Kidney capillary endothelial cell (primary cell): ENCODE measurements around the gene ELFN2.
A peak's percentile ranks its signal among the peaks of the same experiment; 100 is the strongest.
"Not testable (repeated sequence)": the region's sequence is repeated elsewhere in the genome, so short reads cannot be mapped to it uniquely, and the experiment has no call there.

ENCODE experiments used
- DNase-seq: peaks from one replicate; pipeline ENCODE4 v3.0.0-alpha.2; 2018; ENCODE audit warnings: low spot score

The ELFN2 gene, protein sequence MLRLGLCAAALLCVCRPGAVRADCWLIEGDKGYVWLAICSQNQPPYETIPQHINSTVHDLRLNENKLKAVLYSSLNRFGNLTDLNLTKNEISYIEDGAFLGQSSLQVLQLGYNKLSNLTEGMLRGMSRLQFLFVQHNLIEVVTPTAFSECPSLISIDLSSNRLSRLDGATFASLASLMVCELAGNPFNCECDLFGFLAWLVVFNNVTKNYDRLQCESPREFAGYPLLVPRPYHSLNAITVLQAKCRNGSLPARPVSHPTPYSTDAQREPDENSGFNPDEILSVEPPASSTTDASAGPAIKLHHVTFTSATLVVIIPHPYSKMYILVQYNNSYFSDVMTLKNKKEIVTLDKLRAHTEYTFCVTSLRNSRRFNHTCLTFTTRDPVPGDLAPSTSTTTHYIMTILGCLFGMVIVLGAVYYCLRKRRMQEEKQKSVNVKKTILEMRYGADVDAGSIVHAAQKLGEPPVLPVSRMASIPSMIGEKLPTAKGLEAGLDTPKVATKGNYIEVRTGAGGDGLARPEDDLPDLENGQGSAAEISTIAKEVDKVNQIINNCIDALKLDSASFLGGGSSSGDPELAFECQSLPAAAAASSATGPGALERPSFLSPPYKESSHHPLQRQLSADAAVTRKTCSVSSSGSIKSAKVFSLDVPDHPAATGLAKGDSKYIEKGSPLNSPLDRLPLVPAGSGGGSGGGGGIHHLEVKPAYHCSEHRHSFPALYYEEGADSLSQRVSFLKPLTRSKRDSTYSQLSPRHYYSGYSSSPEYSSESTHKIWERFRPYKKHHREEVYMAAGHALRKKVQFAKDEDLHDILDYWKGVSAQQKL

DNA sequence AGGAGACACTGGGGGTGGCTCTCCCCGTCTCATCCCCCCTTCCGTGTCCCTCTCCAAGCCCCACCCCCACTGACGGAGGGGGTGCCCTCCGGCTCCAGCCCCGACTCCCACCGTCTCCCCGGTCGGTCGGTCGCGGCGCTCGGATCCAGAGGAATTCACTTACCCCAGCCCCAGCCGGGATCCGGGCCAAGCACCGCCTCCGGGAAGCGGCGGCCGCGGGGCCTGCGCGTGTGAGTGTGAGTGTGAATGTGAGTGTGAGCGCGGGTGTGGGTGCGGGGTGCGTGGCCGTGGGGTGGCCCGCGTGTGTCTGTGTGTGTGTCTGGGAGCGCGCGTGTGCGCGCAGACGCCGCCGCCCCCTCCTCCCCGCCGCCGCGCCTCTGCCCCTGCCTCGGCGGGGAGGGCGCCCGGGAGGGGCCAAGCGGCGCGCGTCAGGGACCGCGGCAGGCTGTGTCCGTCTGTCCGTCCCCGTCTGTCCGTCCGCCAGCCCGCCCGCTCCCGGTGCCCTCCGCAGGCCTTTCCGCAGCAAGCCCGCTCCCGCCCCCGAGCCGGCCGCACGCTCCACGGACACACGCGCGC lies at the start of gene ELFN2:
ELFN2 (minus strand) TSS at position 345 of the 576 bp plus-strand sequence. CDS start 51,945 bp downstream, outside the sequence.
- no peak for DNase-seq

DNA sequence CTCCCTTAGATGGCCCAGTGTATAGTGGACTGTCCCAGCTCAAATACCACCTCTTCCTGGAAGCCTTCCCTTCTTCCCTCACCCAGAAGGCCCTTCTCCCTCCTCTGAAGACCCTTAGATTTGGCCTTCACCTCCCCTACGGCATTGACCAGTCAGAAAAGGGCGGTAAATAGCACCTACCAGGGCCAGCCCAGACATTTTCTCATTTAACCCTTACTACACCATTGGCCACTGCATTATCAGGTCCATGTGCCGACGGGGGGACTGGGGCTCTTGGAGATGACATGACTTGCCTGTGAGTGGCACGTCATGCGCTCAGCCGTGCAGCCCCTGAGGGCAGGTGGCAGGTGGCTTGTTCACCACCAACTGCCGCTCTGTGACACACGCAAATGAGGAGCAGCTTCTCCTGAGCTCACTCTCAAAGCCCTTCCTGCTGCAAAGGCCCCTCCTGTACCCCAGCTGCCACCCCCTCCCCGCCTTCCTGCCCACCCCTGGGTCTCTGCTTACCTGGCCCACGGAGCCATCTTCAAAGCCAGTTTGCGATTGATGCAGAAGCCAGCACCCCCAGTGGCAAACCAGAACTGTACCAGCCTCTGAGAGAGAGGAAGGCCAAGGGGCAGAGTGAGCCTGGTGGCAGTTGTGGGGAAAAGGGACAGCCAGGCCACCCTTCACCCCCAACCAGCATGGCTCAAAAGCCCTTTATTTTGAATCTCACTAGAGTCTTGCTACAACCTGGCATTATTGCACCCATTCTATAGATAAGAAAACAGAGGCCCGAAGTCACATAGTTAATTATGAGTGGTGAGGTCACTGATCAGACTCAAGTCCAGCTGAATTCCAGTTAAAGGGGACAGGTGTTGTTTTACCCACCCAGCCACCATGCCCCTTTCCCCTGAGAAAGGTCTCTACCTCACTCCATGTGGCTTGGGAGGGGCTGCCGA lies 49.4 kb upstream of the ELFN2 start:
- DNase-seq, result no peak

DNA sequence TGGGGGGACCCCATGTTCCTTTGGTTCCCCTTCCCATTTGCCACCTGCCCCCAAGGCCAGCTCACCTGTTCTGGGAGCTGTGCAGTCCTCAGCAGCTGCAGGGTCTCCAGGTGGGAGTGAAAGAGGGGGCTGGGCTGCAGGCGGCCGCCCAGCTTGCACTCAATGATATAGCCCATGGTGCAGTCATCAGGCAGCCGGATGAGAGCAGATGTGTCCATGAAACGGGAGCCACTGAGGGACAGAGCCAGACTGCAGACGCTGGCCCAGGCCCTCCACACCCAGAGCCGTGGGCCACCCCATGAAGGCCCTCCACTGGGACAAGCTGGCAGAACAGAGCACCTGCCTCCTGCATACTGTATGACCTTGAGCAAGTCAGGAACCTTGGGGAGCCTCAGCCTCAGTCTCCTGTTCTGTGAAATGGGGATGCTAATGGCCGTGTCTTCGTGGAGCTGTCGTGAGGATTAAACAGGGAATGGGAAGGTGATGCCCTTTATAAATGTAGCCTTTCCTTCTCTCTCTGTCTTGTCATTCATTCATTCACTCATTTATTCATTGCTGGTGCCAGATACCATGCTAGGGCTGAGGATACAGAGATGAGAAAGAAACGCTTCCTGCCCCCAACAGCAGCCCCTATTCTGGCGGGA lies 47.3 kb upstream of the ELFN2 start:
- DNase-seq, result no peak

DNA sequence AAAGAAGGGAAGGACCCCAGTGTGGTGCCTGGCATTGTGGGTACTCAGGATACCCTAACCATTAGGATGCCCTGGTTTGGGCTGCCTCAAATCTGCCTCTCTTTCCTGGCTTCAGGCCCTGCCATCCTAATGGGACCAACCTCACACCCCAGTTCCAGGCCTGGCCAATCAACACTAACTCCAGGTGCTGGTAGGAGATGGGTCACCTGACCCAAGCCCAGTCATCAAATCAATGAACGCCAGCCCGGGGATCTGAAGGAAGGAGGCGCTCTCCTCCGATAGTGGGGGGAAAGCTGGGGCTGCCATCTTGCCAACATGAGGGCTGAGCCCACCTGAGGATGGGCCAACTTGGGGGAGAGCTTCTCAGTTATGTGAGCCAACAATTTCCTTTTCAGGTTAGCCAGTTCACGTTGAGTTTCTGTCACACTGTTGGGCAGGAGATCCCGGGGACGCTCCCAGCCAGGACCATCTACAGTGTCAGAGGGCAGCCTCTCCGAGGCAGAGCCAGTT lies 46.2 kb upstream of the ELFN2 start:
- no peak for DNase-seq

DNA sequence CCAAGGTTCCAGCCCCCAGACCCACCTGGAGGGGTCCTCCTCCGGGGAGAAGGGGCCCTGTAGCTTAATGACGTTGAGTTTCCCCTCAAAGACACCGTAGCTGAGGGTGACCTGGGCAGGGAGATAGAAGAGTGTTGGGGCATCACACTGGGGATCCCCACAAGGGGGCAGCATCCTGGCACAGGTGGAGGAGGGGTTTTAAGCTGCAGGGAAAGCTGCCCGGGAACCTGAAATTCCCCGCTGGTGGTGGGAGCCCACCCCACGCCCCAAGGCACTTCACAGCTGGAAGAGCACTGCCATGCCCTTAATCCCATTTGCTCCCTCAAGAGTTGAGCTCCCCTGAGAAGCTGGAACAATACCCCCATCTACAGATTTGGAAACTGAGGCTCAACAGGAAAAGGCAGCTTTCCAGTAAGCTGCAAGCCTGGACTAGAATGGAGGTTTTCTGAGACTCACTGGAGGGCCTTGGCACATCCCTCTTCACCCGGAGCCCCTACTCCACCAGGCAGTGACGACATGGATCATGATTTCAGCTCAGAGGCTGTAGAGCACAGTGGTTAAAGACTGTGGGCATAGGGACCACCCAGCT lies 45.2 kb upstream of the ELFN2 start:
- DNase-seq, result no peak

DNA sequence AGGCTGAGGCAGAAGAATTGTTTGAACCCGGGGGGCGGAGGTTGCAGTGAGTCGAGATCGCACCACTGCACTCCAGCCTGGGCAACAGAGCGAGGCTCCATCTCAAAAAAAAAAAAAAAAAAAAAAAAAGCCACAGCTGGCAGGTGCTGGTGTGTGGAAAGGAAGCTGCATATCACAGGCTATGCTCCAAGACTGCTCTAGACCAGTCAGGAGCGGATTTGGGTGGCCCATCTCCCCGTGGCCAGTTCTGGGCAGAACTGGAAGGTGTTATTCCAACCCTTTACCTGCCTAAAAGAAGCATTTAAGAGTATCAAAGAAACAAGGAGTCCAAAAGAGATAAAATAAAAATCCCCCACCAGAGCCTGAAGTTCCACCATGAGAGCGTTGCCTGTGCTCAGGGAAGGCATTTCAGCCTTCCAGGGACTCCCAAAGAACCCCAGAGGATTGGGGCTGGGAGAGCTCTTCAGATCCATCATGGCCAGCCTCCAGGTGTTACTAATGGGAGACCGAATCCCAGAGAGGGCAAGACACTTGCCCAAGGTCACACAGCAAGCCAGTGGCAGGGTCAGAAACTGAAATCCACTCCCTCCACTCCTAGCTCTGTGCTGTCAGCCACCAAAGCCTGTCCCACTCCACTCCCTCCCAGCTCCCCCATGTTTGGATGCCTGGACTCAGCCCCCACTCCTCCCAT lies 44.6 kb upstream of the ELFN2 start:
- DNase-seq, result no peak

DNA sequence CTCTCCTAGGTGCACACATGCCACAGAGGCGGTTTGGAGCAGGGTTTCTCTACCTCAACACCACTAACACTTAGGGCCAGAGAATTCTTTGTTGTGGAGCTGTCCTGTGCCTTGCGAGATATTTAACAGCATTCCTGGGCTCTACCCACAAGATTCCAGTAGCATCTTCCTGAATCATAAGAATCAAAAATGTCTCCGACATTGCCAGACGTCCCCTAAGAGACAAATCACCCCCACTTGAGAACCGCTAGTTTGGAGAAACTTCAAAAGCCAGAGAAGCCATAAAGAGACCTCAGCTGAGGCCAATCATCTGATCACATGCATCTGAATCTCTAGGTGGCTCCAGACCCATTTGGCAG lies 42.8 kb upstream of the ELFN2 start:
- no peak for DNase-seq

DNA sequence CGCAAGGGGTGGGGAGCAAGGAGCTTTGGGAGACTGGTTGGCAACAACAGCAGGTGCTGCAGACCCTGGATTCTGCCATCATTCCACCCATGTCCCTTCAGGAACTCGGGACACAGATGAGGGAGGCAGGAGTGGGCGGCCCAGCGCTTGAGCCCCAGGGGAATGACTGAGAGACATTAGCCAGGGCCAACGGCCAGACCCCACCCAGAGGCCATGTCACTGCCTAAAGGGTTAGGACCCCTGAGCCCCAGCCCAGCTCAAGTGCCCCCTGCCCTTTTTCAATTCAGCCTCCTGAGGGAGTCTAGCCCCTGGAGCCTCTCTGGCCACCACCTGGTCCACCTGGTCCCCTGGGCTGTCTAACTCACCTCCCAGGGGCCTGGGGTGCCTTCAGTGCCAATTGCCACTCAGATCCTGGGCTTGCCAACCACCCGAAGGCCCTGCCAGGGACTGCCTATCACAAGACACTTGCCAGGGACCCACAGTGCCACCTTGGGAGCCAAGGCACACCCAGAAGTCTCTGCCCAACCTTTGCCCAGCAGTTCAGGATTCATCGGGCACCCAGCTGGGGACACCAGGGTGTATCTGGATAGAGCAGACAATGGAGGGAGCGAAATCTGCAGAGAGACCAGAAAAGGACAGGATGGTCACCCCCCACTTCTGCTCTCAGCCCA lies 42.3 kb upstream of the ELFN2 start:
- DNase-seq, result no peak

DNA sequence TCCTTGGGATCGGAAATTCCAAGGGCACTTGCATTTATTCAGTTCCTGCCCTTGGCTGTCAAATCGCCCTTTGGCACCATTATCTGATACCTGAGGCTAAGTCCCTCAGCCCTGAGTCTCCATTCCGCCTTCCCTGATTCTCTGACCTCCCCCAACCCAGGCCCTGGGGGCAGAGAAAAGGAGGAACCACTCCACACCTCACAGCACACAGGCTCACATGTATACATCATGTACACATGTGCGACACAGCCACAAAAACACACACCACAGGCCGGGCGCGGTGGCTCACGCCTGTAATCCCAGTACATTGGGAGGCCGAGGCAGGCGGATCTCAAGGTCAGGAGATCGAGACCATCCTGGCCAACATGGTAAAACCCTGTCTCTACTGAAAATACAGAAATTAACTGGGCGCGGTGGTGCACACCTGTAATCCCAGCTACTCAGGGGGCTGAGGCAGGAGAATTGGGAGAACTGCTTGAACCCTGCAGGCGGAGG lies 41.0 kb upstream of the ELFN2 start:
- DNase-seq, result not testable (repeated sequence)

DNA sequence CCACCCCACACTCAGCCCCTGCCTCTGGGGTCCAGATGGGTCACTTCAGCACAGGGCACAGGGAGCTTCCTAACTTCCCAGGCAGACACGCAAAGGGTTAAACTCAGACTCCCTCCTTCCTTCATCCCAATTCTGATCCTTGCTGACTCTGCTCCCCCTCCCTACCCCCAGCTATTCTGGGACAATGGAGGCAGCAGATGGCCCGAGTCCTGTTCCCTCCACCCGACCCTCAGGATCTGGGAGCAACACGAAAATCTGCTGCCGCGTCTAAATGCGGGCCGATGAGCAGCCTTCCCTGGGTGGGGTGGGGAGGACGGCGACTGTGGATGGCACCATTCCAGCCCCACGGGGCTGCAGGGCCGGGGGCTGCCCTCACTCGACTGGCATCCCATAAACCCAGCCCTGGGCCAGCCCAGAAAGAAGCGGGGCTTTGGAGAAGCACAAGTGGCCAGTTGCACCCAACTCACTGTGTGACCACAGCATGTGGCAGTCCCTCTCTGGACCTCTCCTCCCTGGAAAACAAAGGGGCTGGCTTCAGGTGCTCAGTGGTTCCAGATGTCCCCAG lies 40.2 kb upstream of the ELFN2 start:
- no peak for DNase-seq

DNA sequence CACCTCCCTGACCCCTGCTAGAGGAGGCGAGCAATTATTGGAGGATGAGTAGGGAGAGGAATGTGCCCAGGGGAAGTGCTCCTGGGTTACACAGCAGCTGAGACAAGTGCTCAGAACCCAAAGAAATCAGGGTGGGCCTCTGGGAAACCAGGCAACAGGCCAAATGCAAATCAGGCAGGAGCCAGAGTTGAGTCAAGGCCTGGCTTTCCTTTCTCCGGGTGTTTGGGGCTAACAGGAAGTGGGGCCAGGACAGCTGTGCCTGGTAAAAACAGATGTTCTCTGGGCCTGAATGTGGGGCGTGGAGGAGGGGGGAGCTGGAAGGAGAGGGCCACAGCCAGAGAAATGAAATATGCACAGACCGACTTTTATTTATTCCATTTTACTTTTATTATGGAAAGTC lies 36.9 kb upstream of the ELFN2 start:
- DNase-seq, result no peak

DNA sequence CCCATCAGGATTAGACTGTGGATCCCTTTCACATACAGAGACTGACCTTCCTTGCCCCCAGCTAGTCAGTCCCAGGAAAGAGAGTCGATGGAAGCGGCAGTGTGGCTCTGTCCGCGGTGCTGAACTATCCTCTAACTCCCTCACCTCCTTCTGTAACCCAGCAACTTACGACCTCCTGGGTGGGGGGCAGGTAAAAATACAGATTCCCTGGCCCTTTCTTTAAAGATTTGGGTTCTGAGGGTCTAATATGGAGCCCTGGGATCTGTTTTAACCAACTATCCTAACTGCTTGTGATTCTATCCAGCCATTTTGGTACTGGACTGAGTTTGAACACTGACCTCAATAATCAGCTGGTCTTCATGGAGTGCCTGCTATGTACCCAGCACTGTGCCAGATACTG lies 35.7 kb upstream of the ELFN2 start:
- DNase-seq, result no peak

DNA sequence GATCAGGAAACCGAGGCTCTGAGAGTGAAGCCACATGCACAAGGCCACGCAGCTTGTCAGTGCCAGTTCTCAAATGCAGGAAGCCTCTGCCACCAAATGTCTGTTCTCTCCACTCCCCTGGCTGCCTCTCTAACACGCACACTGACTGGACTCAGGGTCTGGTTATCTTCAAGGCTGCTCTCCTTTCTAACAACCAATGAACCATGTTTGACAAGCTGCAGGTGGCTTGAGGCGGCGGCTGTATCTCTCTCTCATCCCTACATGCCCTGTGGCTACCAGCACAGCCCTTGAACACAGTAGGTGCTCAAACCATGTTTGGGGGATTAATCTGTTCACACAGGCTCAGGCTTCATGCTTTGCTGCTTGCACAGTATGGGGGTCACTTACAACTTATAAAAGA lies 35.2 kb upstream of the ELFN2 start:
- no peak for DNase-seq

DNA sequence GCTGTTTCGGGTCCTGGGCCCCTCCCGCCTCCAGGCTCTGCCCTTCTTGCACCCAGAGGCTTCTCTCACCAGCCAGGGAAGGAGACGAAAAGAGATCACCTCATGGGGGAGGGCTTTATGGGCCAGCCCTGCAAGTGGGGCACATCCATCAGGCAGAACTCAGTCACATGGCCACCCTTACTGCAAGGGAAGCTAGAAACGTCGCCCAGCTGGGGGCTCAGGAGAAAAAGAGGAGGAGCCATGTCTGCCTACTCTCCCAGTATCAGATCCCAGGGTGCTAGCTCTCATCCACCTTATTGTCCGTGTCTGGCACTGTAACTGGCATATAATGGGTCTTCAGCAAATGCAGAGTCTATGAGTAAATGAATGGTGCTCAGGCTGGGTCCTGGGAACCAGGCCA lies 34.7 kb upstream of the ELFN2 start:
- DNase-seq, result no peak

DNA sequence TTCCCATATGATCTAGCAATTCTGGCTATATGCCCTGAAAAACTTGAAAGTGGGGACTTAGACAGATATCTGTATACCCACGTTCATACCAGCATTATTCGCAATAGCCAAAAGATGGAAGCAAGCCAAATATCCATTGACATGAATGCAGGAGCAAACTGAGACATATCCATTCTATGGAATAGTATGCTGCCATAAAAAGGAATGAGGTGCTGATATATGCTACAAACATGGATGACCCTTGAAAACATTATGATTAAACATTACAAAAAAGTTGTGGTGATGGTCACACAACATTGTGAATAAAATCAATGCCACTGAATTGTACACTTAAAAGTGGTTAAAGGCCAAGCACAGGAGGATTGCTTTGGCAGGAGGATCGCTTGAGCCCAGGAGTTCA lies 33.4 kb upstream of the ELFN2 start:
- DNase-seq, result no peak

DNA sequence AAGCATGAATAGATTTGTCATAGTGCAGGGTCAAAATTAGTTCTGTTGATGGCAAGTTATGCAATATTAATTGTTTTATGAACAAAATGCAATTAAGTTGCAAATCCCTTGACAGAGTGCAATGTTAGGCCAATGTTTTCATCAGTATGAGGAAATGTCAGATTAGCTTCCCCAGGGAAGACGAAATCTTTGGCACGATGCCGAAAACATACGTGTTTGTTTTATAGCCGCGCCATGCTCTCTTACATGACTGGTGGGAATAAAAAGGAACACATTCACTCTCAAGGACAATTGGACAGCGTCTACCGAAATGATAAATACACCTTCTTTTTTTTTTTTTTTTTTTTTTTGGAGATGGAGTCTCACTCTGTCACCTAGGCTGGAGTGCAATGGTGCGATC lies 31.9 kb upstream of the ELFN2 start:
- no peak for DNase-seq

DNA sequence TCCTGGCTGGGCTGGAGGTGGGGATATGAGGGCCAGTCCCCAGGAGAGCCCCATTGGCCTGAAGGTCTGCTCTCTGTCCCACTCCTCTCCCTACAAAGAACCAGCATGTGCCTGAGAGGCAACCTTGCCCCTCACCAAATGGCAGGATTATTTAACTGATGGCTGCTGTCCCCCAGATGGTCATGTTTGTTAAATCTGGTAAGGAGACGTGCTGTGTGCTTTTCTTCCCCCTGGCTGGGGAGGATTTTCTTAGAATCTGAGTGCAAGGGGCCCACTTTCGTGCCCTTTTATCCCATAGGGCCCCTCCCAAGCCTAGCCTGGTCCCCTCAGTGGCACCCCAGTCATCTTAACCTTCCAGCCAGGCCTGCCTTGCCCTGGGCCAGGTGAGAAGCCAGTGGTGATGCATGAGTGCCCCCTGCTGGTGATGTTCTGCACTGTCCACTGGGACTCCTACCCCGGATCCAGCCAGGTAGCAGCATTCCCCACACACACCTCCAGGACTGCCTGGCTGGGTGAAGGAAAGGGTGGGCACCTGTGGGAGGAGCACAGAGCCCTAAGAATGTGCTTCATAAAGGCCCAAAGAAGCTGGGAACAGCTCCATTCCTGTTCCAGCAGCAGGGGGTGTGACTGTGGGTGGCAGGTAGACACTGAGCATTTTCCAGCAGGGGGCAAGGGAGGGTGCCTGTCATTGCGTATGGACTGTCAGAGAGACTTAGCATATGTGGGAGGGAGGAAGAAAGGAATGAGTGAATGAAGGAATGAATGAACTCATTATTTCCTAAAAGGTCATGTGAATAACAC lies 30.0 kb upstream of the ELFN2 start:
- DNase-seq, result peak; percentile 57

DNA sequence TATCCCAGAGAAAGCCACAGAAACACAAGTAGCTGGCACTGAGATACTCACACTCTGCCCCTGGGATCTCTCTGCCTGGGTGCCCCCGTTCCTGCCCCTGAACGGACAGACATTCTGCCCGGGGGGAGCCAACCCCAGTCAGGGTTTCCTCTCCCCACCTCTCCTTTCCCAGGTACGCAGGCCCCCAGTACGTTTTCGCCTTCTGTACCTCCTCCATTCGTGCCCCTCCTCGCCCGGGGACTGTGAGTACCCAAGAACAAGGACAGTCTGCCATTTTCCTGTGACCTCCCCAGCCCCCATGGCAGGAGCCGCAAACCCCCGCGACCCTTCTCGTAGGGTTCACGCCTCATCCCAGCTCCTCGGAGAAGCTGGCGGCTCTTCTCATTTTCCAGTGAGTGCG lies 29.1 kb upstream of the ELFN2 start:
- no peak for DNase-seq
